H9 (cell line): ENCODE data around the gene EFNA3. TPM values are rescaled to one million over a fixed set of nuclear protein-coding genes. Genes with fewer than 3 reads are reported as not detected.
"Not testable (repeated sequence)": the region's sequence is repeated elsewhere in the genome, so short reads cannot be mapped to it uniquely, and the experiment has no call there.

Experiments
- DNase-seq: peaks from one replicate; pipeline ENCODE4 v3.0.0-alpha.2; 2017
- H2AFZ ChIP-seq: one replicate; pipeline ENCODE4 v1.6.1; 2013; ENCODE audit warnings: mild to moderate bottlenecking, low read length, control low read depth, moderate library complexity
- H2AK5ac ChIP-seq: 2 replicates; pipeline ENCODE4 v1.6.1; 2013; ENCODE audit warnings: low read length, control low read depth, mixed read lengths; ENCODE audit not compliant: insufficient read length
- H2BK120ac ChIP-seq: one replicate; pipeline ENCODE4 v1.6.1; 2013; ENCODE audit warnings: low read depth, mild to moderate bottlenecking, low read length, control low read depth, inconsistent platforms; ENCODE audit not compliant: poor library complexity, severe bottlenecking
- H2BK12ac ChIP-seq: 2 replicates; pipeline ENCODE4 v1.6.1; 2013; ENCODE audit warnings: low read length, control low read depth, mixed read lengths, low read depth; ENCODE audit not compliant: insufficient read length
- H2BK15ac ChIP-seq: 2 replicates; pipeline ENCODE4 v1.6.1; 2013; ENCODE audit warnings: low read depth, low read length, control low read depth
- H2BK20ac ChIP-seq: one replicate; pipeline ENCODE4 v1.6.1; 2013; ENCODE audit warnings: low read depth, mild to moderate bottlenecking, low read length, control low read depth, inconsistent platforms; ENCODE audit not compliant: poor library complexity, severe bottlenecking
- H2BK5ac ChIP-seq: 2 replicates; pipeline ENCODE4 v1.6.1; 2013; ENCODE audit warnings: low read length, control low read depth, mixed read lengths; ENCODE audit not compliant: insufficient read length
- H3K14ac ChIP-seq: 2 replicates; pipeline ENCODE4 v1.6.1; 2013; ENCODE audit warnings: low read length, control low read depth; ENCODE audit not compliant: insufficient read depth
- H3K18ac ChIP-seq: 2 replicates; pipeline ENCODE4 v1.6.1; 2013; ENCODE audit warnings: low read depth, mild to moderate bottlenecking, mixed read lengths, low read length, control low read depth; ENCODE audit not compliant: insufficient read length
- H3K23ac ChIP-seq: 2 replicates; pipeline ENCODE4 v1.6.1; 2013; ENCODE audit warnings: low read length, control low read depth, mixed read lengths, low read depth; ENCODE audit not compliant: insufficient read length
- H3K23me2 ChIP-seq: 2 replicates; pipeline ENCODE4 v1.6.1; 2013; ENCODE audit warnings: low read depth, mild to moderate bottlenecking, mixed read lengths, low read length, control low read depth; ENCODE audit not compliant: insufficient read length, poor library complexity, severe bottlenecking
- H3K27ac ChIP-seq: 2 replicates; pipeline ENCODE4 v1.5.1; 2013; ENCODE audit warnings: low read length, control low read depth, mixed read lengths, low read depth; ENCODE audit not compliant: insufficient read length
- H3K27me3 ChIP-seq: 2 replicates; pipeline ENCODE4 v1.6.1; 2013; ENCODE audit warnings: low read length, control low read depth, inconsistent platforms; ENCODE audit not compliant: insufficient read depth
- H3K4ac ChIP-seq: 2 replicates; pipeline ENCODE4 v1.6.1; 2013; ENCODE audit warnings: low read depth, mild to moderate bottlenecking, control low read depth, inconsistent platforms, low read length, moderate library complexity
- H3K4me1 ChIP-seq: 2 replicates; pipeline ENCODE4 v1.6.1; 2013; ENCODE audit warnings: low read length, control low read depth, inconsistent platforms; ENCODE audit not compliant: insufficient read depth
- H3K4me2 ChIP-seq: 2 replicates; pipeline ENCODE4 v1.6.1; 2013; ENCODE audit warnings: low read length, control low read depth, mixed read lengths; ENCODE audit not compliant: insufficient read length, insufficient read depth
- H3K56ac ChIP-seq: 2 replicates; pipeline ENCODE4 v1.6.1; 2013; ENCODE audit warnings: low read depth, mild to moderate bottlenecking, mixed read lengths, low read length, control low read depth; ENCODE audit not compliant: insufficient read length
- H3K79me1 ChIP-seq: 2 replicates; pipeline ENCODE4 v1.6.1; 2013; ENCODE audit warnings: low read depth, mild to moderate bottlenecking, moderate library complexity, low read length, control low read depth, inconsistent platforms; ENCODE audit not compliant: insufficient read depth, poor library complexity, severe bottlenecking
- H3K79me2 ChIP-seq: 2 replicates; pipeline ENCODE4 v1.6.1; 2013; ENCODE audit warnings: low read length, control low read depth, inconsistent platforms; ENCODE audit not compliant: insufficient read depth
- H3K9ac ChIP-seq: 2 replicates; pipeline ENCODE4 v1.6.1; 2013; ENCODE audit warnings: low read length, control low read depth, mixed read lengths; ENCODE audit not compliant: insufficient read length; ENCODE audit errors: extremely low read depth
- H3K9me3 ChIP-seq: one replicate; pipeline ENCODE4 v1.6.1; 2013; ENCODE audit warnings: low read depth, low read length, inconsistent platforms; ENCODE audit not compliant: control insufficient read depth
- H3T11ph ChIP-seq: one replicate; pipeline ENCODE4 v1.6.1; 2013; ENCODE audit warnings: mild to moderate bottlenecking, low read length, control low read depth, inconsistent platforms
- H4K20me1 ChIP-seq: one replicate; pipeline ENCODE4 v1.6.1; 2013; ENCODE audit not compliant: control insufficient read depth, insufficient read length, insufficient read depth
- H4K5ac ChIP-seq: 2 replicates; pipeline ENCODE4 v1.6.1; 2013; ENCODE audit warnings: low read depth, mild to moderate bottlenecking, mixed read lengths, low read length, control low read depth; ENCODE audit not compliant: insufficient read length
- H4K8ac ChIP-seq: replicated peaks from 2 replicates; pipeline ENCODE4 v1.6.1; 2013; ENCODE audit warnings: low read length, control low read depth, mixed read lengths, low read depth; ENCODE audit not compliant: insufficient read length
- H4K91ac ChIP-seq: 2 replicates; pipeline ENCODE4 v1.6.1; 2013; ENCODE audit warnings: low read depth, mild to moderate bottlenecking, moderate library complexity, mixed read lengths, low read length, control low read depth; ENCODE audit not compliant: insufficient read length
- H3K27ac Mint-ChIP-seq, 3 experiments: 2 replicates in 2 of 3; 3 replicates in 1 of 3; pipeline ENCODE4 v1.8.0; 2020 to 2021; ENCODE audit warnings: mixed read lengths in 3 of 3, mild to moderate bottlenecking in 1 of 3, moderate library complexity in 1 of 3
- H3K27me3 Mint-ChIP-seq: 2 replicates; pipeline ENCODE4 v1.8.0; 2021; ENCODE audit warnings: low read depth, mild to moderate bottlenecking, moderate library complexity, mixed read lengths
- H3K36me3 Mint-ChIP-seq, 3 experiments: 2 replicates in 2 of 3; 3 replicates in 1 of 3; pipeline ENCODE4 v1.8.0; 2020 to 2021; ENCODE audit warnings: low read depth in 3 of 3, mixed read lengths in 3 of 3; ENCODE audit not compliant: insufficient read depth in 1 of 3
- H3K4me1 Mint-ChIP-seq, 2 experiments: 2 replicates each; pipeline ENCODE4 v1.8.0; 2020; ENCODE audit warnings: mixed read lengths in 2 of 2
- H3K4me3 Mint-ChIP-seq, 2 experiments: 2 replicates in 1 of 2; 3 replicates in 1 of 2; pipeline ENCODE4 v1.8.0; 2020 to 2021; ENCODE audit warnings: mild to moderate bottlenecking in 2 of 2, mixed read lengths in 2 of 2, moderate library complexity in 1 of 2
- H3K9me3 Mint-ChIP-seq, 2 experiments: 2 replicates in 1 of 2; 3 replicates in 1 of 2; pipeline ENCODE4 v1.8.0; 2020; ENCODE audit warnings: mild to moderate bottlenecking in 2 of 2, mixed read lengths in 2 of 2, moderate library complexity in 1 of 2
- WGBS: extraction: QIAGEN DNeasy Blood & Tissue Kit; methylation state at CpG from one replicate; pipeline ENCODE4 v1.1.7; 2013; ENCODE audit warnings: missing lambda C conversion rate, low lambda C conversion rate, mixed read lengths; ENCODE audit not compliant: insufficient read length; ENCODE audit errors: extremely low coverage; 5-methylcytosine and 5-hydroxymethylcytosine counted together
- total RNA-seq: library from RNA; stranded (reverse); gene quantifications from 2 replicates; pipeline ENCODE4 v1.2.1, GENCODE V29; 2021
- TF ChIP-seq, protein P1 (sequence below): fragments of 200-600 bp; sonication (generic); conservative IDR thresholded peaks from 3 replicates; pipeline ENCODE4 v1.8.0; 2021; ENCODE audit warnings: antibody characterized with exemption, mild to moderate bottlenecking

Gene EFNA3
- total RNA-seq, 1 experiment from 2014 or later, result 3.9 TPM

DNA sequence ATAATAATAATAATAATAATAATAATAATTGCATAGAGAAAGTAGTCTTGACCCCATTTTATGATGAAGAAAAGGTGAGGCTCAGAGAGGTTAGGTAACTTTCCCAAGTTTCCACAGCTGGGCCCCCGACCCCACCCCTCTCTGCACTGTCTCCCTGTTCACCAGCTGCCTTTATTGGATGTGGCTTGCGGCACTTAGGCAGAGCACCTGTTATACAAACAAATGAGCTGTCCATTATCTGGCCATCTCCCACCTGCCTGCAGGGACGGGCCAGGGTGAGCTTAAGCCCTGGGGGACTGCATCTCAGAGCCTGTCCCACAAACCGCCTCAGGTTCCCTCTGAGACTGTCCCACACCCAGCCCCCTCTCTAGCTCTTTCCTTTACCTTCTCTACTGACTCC is 39.0 kb downstream of the EFNA3 start:
- H4K8ac ChIP-seq, result no peak overlapping the region
- no peak overlapping the region for H3K4me2 ChIP-seq
- H2BK12ac ChIP-seq, result no peak overlapping the region
- H3K36me3 Mint-ChIP-seq, result no peaks in the 10 kb centered on the region
- no peak overlapping the region for H3K27ac ChIP-seq
- H2AK5ac ChIP-seq, result no peak overlapping the region
- no peak overlapping the region for H3K9ac ChIP-seq
- H3K23me2 ChIP-seq, result no peaks in the 10 kb centered on the region
- H3T11ph ChIP-seq, result no peak overlapping the region
- no peaks in the 10 kb centered on the region for H3K4me1 ChIP-seq
- H3K23ac ChIP-seq, result no peak overlapping the region
- H2BK120ac ChIP-seq, result no peak overlapping the region
- H3K79me1 ChIP-seq, result no peaks in the 10 kb centered on the region
- H2AFZ ChIP-seq, result no peak overlapping the region
- no peak for DNase-seq
- no peaks in the 10 kb centered on the region; the same call in 1 of the 2 replicates for H3K27me3 ChIP-seq
- WGBS, result no CpG with 5 or more reads among the region's 4 CpGs
- H2BK20ac ChIP-seq, result no peak overlapping the region
- H2BK15ac ChIP-seq, result no peak overlapping the region
- TF ChIP-seq, protein P1, sequence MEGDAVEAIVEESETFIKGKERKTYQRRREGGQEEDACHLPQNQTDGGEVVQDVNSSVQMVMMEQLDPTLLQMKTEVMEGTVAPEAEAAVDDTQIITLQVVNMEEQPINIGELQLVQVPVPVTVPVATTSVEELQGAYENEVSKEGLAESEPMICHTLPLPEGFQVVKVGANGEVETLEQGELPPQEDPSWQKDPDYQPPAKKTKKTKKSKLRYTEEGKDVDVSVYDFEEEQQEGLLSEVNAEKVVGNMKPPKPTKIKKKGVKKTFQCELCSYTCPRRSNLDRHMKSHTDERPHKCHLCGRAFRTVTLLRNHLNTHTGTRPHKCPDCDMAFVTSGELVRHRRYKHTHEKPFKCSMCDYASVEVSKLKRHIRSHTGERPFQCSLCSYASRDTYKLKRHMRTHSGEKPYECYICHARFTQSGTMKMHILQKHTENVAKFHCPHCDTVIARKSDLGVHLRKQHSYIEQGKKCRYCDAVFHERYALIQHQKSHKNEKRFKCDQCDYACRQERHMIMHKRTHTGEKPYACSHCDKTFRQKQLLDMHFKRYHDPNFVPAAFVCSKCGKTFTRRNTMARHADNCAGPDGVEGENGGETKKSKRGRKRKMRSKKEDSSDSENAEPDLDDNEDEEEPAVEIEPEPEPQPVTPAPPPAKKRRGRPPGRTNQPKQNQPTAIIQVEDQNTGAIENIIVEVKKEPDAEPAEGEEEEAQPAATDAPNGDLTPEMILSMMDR, result no peak
- no peak overlapping the region for H3K56ac ChIP-seq
- no peak overlapping the region for H3K4ac ChIP-seq
- peaks cover 61% of the 10 kb centered on the region for H3K27me3 Mint-ChIP-seq
- H3K27ac Mint-ChIP-seq, result no peak overlapping the region
- peaks cover 0 to 4% of the 10 kb centered on the region in 2 experiments; a peak in 1 of 4 replicates for H3K4me1 Mint-ChIP-seq
- H2BK5ac ChIP-seq, result no peak overlapping the region
- no peak overlapping the region for H3K14ac ChIP-seq
- H3K9me3 Mint-ChIP-seq, result no peaks in the 10 kb centered on the region
- no peak overlapping the region for H4K5ac ChIP-seq
- no peaks in the 10 kb centered on the region for H3K79me2 ChIP-seq
- no peak overlapping the region for H4K91ac ChIP-seq
- no peaks in the 10 kb centered on the region for H4K20me1 ChIP-seq
- no peaks in the 10 kb centered on the region for H3K9me3 ChIP-seq
- H3K4me3 Mint-ChIP-seq, result no peak overlapping the region
- no peak overlapping the region for H3K18ac ChIP-seq

DNA sequence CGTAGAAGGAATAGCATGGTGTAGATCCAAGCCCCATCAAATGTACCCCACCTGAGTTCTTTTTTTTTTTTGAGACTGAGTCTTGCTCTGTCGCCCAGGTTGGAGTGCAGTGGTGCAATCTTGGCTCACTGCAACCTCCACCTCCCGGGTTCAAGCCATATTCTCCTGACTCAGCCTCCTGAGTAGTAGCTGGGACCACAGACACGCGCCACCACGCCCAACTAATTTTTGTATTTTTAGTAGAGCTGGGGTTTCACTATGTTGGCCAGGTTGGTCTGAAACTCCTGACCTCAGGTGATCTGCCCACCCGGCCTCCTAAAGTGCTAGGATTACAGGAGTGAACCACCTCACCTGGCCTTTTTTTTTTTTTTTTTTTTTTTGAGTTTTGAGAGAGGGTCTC is 39.5 kb downstream of the EFNA3 start:
- not testable (repeated sequence) for H3K4me2 ChIP-seq, H3K9me3 Mint-ChIP-seq, H3K18ac ChIP-seq, DNase-seq, H3K4ac ChIP-seq, H3K14ac ChIP-seq, H3K4me1 Mint-ChIP-seq, H3K4me3 Mint-ChIP-seq, H3T11ph ChIP-seq, H3K4me1 ChIP-seq, H3K9ac ChIP-seq, H3K27ac ChIP-seq, H3K23ac ChIP-seq, H3K36me3 Mint-ChIP-seq, H2BK20ac ChIP-seq, H2AFZ ChIP-seq, H2AK5ac ChIP-seq, H4K20me1 ChIP-seq, H3K56ac ChIP-seq, H3K23me2 ChIP-seq, H2BK12ac ChIP-seq, H4K8ac ChIP-seq, H2BK120ac ChIP-seq, H3K9me3 ChIP-seq, H3K27ac Mint-ChIP-seq, H3K79me2 ChIP-seq, H2BK5ac ChIP-seq, H4K91ac ChIP-seq, H2BK15ac ChIP-seq, H3K79me1 ChIP-seq, H3K27me3 ChIP-seq, H4K5ac ChIP-seq
- WGBS, result no CpG with 5 or more reads among the region's 7 CpGs
- H3K27me3 Mint-ChIP-seq, result peaks cover 63% of the 10 kb centered on the region
